Measurements from ENCODE around the gene CCM2.

CCM2 gene

GRCh38 chr7:45069444-45070253 lies 69.6 kb downstream of the CCM2 start:
- no peak for DNase-seq

DNA sequence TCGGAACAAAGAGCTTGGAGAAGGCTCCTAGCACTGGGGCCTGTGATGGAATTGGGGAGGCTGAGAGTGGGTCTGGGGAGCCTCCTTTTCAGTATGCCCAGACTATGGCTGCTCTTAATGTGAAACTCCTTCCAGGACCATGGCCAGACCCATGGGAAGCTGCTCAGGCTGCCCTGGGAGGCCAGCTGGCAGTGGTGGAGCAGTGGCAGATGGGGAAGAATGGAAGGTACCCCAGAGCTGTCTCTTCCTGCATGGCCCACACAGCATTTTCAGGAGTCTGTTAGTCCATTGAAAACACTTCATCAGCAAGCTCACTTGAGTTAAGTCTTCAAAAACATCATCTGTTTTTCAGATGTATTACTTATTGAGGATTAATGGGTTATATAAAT lies 70.2 kb downstream of the CCM2 start:
- no peak for DNase-seq

- no peak for DNase-seq
Measured at GRCh38 chr7:45071528-45071927, 71.5 kb downstream of the CCM2 start.

DNA sequence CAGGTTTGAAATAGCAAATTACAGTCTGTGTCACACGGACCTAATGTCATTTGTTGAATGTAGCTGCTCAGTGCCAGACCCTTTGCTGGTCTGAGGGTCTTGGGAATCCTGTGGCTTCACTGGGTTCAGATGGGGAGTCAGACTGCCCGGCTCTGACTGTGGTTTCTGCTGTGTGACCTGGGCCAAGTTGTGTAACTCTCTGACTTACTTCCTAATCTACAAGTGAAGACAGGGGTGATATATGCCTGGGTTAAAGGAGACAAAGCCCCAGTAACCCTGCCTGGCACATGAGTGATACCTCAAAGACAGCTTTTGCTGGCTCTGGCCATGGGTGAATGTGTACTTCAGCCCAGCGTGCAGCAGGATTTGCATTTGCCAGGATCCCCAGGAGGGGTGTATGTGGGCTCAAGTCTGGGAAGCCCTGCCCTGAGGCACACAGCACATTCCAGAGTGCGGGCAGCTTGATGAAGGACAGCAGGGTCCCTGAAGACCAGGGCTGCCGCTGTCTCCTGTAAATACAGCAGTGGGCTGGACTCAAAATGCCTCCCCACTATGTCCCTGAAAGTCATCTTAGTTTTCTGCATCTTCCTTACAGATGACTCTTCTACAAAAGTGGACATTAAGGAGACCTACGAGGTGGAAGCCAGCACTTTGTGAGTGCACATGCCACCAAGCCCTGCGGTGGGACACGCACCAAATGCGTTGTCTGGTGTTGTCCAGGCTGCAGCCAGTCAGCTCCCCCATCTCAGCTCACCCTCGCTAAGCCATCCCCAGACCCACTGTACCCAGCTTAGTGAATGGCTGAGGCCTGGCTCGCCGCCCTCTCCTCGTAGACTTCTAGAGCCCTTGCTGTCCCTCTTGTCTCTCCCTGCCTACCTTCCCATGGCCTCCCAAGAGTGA lies 72.4 kb downstream of the CCM2 start:
- DNase-seq = no peak

DNA sequence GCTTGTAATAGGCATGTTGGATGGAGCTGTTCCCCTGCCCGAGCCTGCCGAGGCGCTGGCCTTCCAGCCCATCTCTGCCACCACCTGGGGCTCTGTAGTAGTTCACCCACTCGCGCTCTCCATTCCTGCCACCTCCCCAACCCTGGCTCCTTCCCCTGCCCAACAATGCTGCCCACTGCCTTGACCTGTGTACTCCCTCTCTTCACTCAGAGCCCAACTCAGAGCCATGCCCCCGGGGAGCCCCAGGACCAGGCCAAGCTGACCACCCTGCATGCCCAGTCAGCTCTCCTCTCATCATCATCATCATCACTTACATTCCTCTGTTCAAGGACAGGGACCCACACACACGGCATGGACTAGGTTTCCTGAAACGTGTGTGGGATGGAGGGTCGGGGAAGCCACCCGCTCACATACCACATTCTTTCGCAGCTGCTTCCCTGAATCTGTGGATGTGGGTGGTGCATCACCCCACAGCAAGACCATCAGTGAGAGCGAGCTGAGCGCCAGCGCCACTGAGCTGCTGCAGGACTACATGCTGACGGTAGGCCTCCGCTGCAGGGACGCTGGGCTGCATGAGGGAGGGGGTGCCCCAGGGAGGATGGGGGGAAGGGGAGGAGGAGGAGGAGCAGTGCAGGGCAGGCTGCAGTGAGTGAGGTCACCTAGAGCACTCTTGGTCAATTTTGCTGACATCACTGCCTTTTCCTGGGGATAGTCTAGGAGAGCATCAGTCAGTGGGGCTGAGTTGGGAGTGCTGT lies 73.2 kb downstream of the CCM2 start:
- DNase-seq = no peak

- DNase-seq = no peak
Measured at GRCh38 chr7:45073786-45074527, 74.0 kb downstream of the CCM2 start.

DNA sequence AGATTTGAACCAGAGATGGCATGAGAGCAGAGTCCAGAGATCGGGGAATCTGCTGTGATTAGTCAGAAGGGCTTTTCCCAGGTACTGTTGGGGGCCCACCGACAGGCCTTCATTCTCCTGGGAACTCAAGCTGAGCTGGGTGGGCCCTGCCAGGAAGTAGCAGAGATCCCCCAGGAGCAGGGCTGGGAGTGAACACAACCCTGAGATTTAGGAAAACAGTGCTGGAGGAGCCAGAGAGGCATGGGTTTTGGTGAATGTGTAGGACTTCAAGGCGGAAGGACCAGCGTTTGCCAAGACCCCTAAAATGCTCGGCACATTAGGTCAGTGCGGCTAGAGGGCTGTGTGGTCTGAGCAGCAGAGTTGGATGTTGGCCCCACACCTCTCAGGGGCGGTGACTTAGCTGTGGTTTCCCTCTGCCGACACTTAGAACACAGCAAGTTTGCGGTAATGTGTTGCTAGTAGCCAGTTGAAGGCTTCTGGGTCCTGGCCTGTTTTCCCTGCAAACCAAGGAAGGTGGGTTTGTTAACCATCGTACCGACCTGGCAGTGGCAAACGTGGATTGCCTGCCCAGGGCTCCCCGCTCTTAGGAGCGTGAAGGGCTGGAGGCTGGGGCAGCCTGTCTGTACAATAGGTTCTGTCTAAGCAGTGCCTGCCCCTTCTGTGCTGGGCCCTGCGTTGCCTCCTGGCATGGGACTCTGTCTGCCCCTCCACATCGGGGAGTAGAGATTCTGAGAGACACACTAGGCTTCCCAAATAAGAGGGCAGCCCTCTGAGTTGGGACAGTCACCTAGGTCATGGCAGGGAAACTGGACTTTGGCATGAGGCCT lies 74.7 kb downstream of the CCM2 start:
- DNase-seq = no peak

- no peak for DNase-seq
Measured at GRCh38 chr7:45075355-45075644, 75.3 kb downstream of the CCM2 start.

- no peak for DNase-seq
Measured at GRCh38 chr7:45075871-45076796, 76.1 kb downstream of the CCM2 start.

DNA sequence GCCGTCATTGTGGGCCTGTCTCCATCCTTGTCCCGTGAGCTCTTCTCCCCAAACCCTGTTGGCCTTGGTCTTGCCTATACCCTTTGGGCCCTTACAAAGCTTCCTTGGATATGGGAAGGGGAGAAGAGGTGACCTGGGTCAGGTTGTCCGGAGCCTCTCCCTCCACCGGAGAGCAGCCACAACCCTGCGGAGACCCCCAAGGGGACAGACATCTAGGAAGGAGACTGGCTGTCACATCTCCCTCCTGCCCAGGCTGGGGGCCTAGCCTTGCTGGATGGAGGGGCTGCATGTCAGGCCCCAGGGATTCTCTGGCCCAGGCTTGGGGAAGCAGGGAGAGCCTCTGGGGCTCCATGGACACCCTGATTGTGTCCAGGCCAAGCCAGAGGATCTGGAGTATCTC lies 76.9 kb downstream of the CCM2 start:
- no peak for DNase-seq

DNA sequence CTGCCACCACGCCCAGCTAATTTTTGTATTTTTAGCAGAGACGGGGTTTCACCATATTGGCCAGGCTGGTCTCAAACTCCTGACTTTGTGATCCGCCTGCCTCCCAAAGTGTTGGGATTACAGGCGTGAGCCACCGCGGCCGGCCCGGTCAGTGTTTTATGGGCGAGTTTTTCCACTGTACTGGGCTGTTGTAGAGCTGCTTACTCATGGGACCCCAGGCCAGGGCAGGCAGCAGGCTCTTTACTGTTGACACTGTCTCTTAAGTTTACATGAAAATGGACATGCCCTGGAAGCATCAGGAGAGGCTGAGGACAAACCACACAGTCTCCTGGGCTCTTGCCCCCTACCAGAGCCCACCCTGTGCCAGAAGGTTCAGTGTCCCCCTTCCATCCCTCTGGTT lies 77.6 kb downstream of the CCM2 start:
- DNase-seq = no peak

- no peak for DNase-seq
Measured at GRCh38 chr7:45078125-45078681, 78.2 kb downstream of the CCM2 start.

- DNase-seq = no peak
Measured at GRCh38 chr7:45080265-45080957, 80.4 kb downstream of the CCM2 start.

DNA sequence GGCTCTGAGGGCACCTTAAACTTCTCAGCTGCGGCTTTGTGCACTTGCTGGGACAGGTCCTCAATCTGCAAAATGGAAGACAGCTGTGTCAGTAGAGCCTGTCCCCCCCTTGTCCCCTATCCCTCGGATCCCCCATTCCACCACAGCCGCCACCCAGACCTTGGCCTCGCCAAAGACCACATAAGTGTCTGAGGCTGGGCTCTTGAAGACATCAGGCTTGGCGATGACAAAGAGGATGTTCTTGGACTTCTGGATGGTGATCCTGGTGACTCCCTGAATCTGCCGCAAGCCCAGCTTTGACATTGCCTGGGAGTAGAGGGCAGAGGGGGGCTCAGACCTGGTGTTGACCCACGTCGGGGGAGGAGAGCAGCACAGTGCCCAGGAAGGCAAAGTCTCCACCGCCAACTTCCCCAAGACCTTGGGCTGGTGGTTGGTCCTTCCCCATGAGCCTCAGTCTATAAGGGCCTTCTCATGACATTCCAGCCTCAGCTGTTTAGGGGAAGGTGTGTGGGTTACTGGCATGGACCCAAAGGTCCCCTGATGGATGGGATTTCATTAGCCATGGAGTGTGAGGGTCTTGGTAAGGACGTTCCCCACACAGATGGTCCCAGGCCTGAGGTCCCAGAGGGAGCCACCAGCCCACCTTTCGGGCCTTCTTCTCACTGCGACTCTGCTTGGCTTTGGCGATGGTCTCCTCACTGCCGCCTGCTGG lies 81.1 kb downstream of the CCM2 start:
- no peak for DNase-seq

DNA sequence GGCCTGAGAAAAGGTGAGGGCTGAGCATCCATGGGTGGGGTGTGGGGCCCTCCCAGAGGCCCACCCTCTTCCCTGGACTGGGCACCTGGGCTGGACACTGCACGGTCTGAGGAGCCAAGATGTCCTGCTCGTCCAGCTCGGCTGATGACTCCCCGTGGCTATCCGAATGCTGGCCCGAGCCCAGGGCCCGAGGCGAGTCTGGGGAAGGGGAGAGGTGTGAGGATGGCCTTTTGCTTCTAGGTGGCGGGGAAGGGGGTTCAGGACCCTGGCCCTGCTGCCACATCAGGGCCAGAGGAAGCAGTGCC lies 81.6 kb downstream of the CCM2 start:
- no peak for DNase-seq

- no peak for DNase-seq
Measured at GRCh38 chr7:45082031-45082830, 82.2 kb downstream of the CCM2 start.

GRCh38 chr7:45082831-45083331 lies 82.9 kb downstream of the CCM2 start:
- DNase-seq = no peak

GRCh38 chr7:45084336-45084735 lies 84.3 kb downstream of the CCM2 start:
- DNase-seq = no peak

Measured in right forelimb (tissue), 1 donor.